NCI-H146 treated with DMSO at 0.1 percent for 48 hours (cell line): Measurements from ENCODE around the gene TYMS.

Source experiments
- DNase-seq: peaks from one replicate; lab custom pipeline; 2025; ENCODE audit not compliant: unreplicated experiment; lab: John Stamatoyannopoulos, UW

Gene TYMS

GRCh38 chr18:644395-645004 lies 13.0 kb upstream of the TYMS start:
- DNase-seq: no peak

DNA sequence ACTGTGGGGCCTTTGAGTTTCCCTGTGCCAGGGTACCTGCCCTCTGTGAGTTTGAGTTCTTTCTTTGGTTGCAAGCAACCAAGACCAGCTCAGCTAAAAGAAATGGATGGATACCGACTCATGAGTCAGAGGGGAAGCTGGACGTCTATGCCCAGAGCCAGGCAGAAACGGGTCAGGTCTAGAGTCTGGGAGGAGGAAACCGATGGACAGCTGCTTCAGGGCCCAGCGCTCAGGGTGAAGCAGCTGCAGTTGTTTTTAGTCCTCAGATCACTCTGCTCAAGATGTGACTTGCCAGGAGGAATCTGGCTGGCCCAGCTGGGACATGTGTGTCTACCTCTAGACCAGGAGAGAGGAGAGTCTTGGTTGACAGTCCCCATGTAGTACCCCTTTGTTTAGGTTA lies 10.1 kb upstream of the TYMS start:
- no peak for DNase-seq

DNA sequence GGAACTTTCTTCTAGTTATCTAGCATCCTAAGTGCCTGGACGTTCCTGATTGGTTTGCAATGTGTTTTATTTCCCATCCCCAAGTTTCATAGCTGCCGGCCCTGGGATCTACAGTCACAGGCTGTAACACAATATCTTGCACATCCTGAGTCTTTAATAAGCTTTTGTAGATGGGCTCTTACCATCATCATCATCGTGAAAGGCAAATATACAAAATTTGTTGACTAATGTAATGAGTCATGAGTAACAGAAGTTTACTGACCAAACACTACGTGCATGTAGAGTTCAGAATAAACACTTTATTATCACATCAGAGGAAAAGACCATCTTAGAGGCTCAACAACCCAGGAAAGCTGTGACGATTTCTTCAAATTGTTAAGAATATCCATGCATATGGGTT lies 8.1 kb upstream of the TYMS start:
- no peak for DNase-seq

DNA sequence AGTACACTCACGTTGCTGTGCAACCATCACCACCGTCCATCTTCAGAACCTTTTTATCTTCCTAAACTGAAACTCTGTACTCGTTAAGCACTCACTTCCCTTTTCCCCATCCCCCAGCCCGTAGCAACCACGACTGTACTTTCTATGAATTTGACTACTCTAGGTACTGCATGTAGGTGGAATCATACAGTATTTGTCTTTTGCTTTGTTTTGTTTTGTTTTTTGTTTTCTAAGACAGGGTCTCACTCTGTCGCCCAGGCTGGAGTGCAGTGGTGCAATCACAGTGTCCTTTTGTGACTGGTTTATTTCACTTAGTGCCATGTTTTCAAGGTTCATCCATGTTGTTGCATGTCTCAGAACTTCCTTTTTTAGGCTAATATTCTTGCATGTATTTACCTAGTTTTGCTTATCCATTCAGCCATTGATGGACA lies 7.0 kb upstream of the TYMS start:
- DNase-seq: no peak

DNA sequence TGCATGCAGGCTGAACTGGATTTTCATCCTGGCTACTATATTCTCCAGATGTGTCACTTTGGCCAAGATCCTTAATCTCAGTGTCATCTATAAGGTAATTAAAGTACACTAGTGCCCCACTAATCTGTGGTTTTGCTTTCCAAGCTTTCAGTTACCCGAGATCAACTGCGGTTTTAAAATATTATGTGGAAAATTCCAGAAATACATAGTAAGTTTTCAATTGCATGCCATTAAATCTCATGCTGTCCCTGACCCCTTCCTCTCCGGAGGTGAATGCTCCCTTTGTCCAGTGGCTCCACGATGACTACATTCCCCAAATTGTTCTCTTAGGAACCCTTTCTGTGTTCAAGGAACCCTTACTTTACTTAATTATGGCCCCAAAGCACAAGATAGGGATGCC lies 5.3 kb upstream of the TYMS start:
- DNase-seq: no peak

DNA sequence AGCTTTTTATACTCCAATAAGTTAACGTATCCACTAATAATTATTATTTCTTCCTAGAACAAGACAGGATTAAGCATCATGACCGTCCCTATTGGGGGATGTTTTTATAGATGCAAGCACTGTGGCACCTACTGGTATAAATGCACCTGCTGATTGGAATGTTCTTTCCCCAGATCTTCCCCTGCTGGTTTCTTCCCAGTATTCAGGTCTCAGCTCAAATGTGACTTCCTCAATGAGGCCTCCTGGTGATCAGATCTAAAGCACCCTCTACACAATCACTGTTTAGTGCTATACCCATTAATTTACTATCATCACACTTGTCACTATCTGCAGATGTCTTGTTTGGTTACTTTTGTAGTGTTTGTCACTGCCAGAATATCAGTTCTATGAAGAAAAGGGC lies 3.9 kb upstream of the TYMS start:
- peak; percentile 36 for DNase-seq

DNA sequence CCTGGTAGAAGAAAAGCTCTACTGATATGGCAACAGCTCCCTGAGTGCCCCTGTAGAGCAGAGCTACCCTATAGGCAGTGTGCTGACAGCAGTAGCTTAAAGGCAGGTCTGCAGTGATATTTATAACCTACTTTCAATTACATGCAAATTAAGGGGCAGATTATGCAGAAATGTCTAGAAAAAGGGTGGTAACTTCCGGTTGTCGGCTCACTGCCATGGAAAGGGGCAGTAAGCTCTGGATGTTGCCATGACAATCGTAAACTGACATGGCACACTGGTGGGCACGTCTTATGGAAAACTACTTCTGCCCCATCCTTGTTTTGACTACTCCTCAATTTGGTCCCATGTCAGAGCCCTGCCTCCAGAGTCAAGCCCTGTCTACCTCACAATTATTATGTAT lies 2.9 kb upstream of the TYMS start:
- no peak for DNase-seq

- DNase-seq: no peak
These were observed 2.0 kb upstream of the TYMS start for GRCh38 chr18:655445-655844.

DNA sequence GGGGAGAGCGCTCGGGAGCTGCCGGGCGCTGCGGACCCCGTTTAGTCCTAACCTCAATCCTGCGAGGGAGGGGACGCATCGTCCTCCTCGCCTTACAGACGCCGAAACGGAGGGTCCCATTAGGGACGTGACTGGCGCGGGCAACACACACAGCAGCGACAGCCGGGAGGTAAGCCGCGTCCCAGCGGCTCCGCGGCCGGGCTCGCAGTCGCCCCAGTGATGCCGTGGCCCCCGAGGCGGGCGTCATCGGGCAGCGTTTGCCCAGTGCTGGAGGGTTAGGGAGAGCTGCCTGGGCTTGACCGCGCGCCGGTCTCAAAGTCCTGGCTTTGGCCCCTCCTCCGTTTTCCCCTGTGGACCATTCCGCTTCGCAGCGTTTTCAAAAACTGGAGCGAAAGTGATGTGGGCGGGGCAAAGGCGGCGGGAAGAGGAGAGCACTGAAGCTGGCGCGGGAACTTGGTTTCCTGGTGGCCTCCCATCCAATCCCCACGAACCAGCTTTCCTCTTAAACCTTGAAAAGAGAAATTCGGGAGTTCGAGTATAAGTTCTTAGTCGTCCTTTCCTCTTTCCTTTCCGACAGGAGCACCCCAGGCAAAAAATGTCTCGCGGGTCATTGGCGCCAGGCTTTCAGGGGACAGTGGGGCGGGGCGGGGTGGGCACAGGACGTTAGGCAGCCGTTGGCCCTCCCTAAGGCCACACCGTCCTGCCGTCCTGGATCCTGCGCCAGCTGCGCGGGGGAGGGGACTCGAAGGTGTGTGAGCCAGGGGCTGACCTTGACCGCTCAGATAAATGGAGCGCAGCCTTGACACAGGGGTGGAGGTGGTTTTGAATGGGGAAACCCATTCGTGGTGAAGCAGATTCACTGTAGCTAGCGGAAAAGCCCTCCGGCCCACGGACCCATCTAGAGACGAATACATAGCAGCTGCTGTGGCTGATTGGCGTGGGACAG lies 821 bp downstream of the TYMS start:
- DNase-seq: peak; percentile 94

- DNase-seq: no peak
These were observed 1.6 kb downstream of the TYMS start for GRCh38 chr18:658947-659533.

DNA sequence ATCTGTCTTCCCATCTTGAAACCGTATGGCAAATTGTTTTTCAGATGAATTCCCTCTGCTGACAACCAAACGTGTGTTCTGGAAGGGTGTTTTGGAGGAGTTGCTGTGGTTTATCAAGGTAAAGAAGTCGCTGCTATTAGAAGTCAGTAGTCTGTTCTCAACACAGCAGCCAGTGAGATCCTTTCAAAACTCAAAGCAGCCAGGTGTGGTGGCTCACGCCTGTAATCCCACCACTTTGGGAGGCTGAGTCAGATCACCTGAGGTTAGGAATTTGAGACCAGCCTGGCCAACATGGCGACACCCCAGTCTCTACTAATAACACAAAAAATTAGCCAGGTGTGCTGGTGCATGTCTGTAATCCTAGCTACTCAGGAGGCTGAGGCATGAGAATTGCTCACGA lies 2.1 kb downstream of the TYMS start:
- no peak for DNase-seq

DNA sequence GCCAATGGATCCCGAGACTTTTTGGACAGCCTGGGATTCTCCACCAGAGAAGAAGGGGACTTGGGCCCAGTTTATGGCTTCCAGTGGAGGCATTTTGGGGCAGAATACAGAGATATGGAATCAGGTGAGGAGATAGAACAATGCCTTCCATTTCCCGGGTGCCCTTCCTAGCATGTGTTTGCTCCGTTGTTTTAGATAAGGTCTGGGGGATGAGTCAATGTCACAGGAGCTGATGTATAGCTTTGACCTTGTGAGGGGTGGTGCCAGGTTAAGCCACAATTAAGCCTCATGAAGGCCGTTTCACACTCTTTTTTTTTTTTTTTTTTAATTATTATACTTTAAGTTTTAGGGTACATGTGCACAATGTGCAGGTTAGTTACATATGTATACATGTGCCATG lies 4.7 kb downstream of the TYMS start:
- no peak for DNase-seq

DNA sequence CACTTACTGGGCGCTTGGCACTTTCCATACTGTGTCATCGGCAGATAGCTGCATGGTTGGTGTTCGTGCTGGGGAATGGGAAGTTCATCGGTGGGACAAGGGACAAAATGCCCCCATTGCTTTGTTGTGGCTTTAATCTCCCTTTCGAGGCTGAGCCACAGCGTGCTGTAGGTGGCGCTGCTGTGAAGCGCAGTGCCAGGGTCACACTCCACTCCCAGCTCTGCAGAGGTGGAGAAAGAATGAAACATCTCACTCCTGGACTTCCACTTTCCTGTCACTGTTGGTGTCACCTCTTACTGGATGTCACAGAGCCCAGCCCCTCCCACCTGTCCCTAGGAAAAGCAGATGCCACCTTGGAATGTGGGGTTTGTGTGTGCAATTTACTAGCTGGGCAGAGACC lies 8.7 kb downstream of the TYMS start:
- no peak for DNase-seq

DNA sequence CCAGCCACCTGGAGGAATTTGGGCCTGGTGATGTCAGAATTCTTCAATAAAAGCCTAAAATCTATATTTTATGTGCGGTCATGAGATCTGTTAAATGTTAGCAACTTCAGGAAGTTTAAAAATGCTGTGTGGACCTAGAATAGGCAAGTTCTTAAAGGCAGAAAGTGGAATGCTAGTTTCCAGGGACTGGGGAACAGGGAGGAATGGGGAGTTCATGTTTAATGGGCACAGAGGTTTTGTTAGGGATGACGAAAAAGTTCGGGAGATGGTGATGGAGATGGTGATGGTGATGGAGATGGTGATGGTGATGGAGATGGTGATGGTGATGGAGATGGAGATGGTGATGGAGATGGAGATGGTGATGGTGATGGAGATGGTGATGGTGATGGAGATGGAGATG lies 9.2 kb downstream of the TYMS start:
- DNase-seq: no peak

- DNase-seq: no peak
These were observed 10.8 kb downstream of the TYMS start for GRCh38 chr18:668260-668659.

DNA sequence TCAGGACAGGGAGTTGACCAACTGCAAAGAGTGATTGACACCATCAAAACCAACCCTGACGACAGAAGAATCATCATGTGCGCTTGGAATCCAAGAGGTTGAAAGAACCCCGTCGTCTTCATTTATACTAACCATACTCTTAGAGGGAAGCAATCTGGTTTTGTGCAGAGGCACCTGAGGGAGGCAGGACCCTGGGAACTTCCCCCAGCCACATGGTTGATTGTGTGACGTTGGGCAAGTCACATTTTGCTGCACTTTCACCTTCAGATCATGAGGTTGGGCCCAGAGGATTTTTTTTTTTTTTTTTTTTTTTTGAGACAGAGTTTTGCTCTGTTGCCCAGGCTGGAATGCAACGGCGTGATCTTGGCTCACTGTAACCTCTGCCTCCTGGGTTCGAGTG lies 11.6 kb downstream of the TYMS start:
- DNase-seq: no peak

DNA sequence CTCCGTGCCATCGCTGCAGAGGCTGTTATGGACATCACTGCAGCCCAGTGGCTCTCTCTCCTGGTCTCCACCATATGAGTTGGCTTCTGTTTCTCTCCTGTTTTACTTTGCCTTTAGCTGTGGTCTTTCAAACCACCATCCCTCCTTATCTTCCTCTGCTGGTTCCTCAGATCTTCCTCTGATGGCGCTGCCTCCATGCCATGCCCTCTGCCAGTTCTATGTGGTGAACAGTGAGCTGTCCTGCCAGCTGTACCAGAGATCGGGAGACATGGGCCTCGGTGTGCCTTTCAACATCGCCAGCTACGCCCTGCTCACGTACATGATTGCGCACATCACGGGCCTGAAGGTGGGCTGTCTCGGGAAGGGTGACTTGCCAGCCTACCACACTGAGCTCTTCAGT lies 13.1 kb downstream of the TYMS start:
- no peak for DNase-seq

DNA sequence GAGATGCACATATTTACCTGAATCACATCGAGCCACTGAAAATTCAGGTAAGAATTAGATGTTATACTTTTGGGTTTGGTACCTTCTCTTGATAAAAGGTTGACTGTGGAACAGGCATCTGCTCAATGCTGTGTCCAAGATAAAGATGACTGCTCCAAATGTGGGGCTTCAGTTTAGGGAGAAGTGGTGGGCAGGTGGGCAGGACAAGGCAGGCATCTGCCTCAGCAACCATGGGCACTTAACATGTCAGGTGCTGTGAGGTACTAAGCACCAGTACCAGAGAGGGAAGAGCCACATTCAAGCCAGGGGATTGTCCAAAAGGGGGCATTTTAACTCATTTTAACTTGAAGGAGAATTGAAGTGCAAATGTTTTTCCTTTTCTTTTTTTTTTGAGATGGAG lies 14.0 kb downstream of the TYMS start:
- no peak for DNase-seq

DNA sequence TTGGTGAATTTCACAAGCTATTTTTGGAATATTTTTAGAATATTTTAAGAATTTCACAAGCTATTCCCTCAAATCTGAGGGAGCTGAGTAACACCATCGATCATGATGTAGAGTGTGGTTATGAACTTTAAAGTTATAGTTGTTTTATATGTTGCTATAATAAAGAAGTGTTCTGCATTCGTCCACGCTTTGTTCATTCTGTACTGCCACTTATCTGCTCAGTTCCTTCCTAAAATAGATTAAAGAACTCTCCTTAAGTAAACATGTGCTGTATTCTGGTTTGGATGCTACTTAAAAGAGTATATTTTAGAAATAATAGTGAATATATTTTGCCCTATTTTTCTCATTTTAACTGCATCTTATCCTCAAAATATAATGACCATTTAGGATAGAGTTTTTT lies 15.9 kb downstream of the TYMS start:
- DNase-seq: no peak

GRCh38 chr18:673769-674168 lies 16.3 kb downstream of the TYMS start:
- no peak for DNase-seq

- DNase-seq: no peak
These were observed 17.9 kb downstream of the TYMS start for GRCh38 chr18:675307-675706.

DNA sequence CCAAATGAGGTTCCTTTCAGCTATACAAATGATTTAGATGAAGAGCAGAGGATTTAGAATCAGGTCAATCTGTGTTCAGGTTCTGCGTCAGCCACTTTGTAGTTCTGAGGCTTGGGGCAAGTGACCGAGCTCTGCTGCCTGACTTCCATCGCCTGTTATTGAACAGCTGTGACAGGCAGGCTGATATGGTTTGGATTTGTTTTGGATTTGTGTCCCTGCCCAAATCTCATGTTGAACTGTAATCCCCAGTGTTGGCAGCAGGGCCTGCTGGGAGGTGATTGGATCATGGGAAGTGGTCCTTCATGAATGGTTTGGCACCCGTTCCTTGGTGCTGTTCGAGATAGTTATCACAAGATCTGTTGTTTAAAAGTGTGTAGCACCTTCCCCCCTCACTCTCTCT lies 18.6 kb downstream of the TYMS start:
- no peak for DNase-seq
